Measurements from ENCODE around the gene MTCL1.

Gene MTCL1

GRCh38 chr18:8816220-8816619 is 110.9 kb downstream of the MTCL1 start:
- DNase-seq, result no peak

- DNase-seq, result no peak
These were observed 111.5 kb downstream of the MTCL1 start for GRCh38 chr18:8816816-8817215.

DNA sequence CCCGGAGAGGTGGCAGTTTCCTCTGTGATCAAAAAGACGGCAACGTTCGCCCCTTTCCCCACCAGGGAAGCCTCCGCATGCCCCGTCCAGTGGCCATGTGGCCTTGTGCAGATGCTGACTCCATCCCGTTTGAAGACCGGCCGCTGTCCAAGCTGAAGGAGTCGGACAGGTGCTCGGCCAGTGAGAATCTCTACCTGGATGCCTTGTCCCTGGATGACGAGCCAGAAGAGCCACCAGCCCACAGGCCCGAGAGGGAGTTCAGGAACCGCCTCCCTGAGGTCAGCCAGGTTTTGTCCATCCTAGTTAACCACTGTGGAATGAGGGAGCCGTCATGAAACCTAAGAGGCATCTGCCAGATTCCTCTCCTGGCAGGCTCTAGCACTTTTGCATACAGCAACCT is 113.6 kb downstream of the MTCL1 start:
- no peak for DNase-seq

DNA sequence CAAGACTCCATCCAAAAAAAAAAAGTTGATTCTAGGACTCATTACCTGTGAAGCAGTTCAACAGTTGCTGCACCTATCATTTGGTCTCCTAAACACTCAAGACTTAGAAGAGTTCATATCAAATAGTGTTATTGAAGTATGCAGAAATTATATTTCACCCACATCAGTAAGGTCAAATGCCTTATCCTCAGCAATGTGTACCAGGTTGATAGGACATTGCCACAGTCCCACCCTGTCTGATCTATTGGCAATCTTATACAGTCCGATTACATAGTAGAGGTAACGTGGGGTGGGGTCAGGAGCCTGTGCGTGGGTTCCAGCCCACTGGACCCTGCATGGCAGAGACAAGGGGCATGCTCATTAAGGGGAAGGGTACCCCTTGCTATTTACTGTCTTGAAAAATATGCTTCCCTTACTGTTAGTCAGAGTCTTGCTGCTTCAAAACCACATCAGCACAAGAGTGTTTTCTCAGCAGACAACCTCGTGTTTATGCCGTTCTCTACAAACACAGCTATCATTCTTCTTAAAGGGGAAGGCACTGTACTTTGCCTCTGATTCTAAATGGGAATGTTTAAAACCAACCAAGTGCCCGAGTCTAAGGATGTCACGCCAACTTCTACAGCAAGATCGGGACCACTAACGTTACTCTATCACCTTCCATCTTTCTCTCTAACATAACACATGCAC is 115.2 kb downstream of the MTCL1 start:
- no peak for DNase-seq

DNA sequence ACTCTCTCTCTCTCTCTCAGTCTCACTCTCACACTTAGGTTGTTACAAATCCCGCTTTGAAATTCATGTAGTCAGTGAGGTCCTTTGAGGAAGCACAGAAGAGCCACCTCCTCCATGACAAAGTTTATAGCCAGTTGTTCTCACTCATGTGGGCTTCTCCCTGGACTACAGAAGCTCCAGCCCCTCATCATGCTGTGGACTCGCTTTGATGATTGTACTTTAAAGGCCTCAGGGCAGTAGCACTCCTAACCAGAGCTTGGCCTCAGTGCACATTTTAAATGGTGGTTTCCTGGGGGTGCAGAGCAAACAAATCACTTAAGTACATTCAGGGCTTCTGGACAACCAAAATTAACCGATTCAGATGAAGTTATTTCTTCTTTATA is 115.7 kb downstream of the MTCL1 start:
- DNase-seq, result no peak

DNA sequence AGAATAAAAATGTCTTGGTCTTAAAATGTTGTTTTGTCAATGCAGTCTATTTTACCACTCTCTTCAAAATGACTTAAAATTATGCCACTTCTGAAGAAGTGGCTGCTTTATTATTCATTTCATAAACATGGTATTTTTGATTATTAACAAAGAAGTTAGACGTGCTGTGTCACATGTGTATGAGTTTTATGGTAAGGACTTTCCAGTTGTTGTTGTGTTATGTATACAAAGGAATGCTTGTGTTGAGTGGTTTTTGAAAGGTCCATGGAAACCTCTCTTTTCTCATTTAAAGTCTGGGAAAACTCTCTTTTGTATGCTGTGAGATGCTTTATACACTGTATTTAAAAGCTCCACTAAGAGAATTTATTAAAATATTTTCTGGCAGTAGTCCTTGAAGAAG is 116.2 kb downstream of the MTCL1 start:
- no peak for DNase-seq

- no peak for DNase-seq
These were observed 117.3 kb downstream of the MTCL1 start for GRCh38 chr18:8822643-8823042.

DNA sequence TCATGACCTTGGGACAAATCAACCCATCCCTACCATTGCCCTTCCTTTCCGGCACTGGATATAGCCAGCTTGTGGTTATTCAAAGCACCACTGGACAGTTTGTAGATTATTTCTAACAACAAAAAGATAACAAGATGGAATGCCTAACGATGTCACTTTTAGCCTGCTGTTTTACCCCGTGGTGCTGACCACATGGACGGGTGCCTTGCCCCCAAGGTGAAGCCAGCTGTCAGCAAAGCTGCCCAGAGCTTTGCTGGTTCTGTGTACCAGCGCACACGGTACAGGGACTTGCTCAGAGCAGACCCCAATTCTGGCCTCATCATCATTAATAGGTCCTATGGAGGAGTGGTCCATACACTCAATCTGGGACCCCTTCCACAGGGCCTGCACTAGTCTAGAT is 118.2 kb downstream of the MTCL1 start:
- no peak for DNase-seq

- DNase-seq, result no peak
These were observed 119.5 kb downstream of the MTCL1 start for GRCh38 chr18:8824846-8825245.

DNA sequence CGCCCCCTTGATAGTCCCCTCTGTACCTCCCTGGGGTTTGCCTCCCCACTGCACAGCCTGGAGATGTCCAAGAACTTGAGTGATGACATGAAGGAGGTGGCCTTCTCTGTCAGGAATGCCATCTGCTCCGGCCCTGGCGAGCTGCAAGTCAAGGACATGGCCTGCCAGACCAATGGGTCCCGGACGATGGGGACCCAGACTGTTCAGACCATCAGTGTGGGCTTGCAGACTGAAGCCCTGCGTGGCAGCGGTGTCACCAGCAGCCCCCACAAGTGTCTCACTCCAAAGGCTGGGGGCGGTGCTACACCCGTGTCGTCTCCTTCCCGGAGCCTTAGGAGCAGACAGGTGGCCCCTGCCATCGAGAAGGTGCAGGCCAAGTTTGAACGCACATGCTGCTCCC is 119.9 kb downstream of the MTCL1 start:
- no peak for DNase-seq

- no peak for DNase-seq
These were observed 120.5 kb downstream of the MTCL1 start for GRCh38 chr18:8825729-8826375.

DNA sequence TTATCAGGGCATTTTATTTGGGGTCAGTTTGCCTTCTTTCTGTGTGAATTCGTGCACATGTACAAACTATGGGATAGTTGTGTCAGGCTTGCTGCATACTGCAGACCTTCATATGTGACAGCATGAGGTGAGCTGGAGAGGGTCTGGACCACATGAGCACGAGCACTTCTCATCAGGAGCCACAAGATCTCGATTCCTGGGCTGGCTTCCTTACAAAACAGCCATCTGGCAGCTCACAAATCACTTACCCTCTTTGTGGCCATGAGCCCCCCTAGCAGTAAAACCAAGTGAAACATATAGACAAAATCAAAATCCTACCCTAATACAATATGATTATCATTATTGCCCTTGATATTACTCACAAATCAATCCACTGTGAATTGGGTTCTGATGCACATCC is 121.2 kb downstream of the MTCL1 start:
- no peak for DNase-seq

- no peak for DNase-seq
These were observed 121.6 kb downstream of the MTCL1 start for GRCh38 chr18:8826971-8827370.

- no peak for DNase-seq
These were observed 122.9 kb downstream of the MTCL1 start for GRCh38 chr18:8828300-8828699.

GRCh38 chr18:8828798-8829197 is 123.4 kb downstream of the MTCL1 start:
- DNase-seq, result no peak

DNA sequence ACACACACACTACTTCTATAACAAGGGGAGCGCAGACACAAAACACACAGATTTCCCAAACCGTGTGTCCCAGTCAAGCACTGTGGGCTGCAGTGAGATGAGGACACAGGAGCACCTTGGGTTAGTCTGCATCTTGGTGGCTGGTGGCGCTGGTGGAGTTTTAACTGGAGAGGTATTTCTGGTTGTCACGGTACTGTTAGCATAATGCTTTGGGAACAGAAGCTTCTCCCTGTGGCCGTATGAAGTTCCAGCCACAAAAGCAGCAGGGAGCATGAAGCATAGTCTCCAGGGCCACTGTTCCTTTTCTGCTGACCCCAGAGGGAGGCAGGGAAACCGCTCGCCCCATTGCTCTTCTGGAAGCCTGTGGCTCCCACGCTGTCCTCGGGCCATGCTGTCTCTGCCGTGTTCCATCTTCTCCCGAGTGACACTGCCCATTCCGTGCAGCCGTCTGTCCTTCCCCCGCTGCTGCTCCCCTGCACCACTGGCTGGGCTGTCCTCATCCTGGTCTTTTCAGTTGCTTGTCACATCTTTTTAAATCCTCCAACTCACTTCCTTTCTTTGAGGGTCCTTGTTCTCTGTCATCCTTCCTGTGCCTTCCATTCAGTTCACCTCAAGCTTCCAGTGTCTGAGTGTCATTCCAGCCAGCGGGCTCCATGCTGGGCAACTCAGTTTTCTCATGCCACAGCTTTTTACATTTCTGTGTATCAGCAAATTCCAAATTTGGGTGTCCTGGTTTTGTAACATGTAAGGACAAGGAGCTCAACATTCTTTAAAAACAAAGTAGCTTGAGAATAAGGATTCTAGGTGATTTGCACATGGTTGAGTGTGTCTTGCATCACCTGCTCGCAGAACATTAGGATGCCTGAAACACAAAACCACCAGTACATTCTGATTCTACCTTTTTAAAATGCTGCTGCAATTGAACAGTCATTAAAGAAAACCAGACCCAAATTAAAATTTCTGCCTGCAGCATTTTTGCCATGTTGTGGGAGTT is 125.0 kb downstream of the MTCL1 start:
- DNase-seq, result no peak

DNA sequence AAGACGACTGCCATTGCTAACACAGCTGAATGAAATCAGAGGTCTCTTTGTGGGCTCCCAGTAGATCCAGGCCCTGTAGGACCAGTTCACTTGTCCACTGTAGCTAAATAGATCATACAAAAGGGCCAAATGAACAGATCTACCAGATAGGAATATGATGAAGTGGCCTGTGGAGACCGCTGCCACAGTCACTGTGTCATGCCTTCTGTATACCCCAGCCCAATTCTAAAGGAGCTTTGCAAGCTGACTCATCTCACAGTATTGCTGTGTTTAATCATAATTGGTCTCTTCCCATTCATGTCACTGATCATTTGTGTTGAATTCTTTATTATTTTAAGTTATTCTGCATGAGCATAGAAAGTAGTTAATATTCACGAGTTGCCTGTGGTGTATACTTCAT is 125.8 kb downstream of the MTCL1 start:
- DNase-seq, result no peak

DNA sequence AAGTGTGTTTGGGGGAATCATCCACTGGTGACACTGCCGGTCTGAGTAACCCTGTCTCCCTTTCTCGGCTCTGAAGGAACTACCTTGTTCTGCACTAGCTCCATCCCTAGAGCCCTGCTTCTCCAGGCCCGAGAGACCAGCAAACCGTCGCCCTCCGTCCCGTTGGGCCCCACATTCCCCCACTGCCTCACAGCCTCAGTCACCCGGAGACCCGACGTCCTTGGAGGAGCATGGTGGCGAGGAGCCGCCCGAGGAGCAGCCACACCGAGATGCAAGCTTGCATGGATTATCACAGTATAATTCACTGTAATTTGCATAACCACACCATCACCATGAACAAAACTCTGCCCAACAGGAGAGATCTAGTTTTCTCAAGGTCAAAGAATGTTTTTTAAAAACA is 126.2 kb downstream of the MTCL1 start:
- DNase-seq, result no peak

DNA sequence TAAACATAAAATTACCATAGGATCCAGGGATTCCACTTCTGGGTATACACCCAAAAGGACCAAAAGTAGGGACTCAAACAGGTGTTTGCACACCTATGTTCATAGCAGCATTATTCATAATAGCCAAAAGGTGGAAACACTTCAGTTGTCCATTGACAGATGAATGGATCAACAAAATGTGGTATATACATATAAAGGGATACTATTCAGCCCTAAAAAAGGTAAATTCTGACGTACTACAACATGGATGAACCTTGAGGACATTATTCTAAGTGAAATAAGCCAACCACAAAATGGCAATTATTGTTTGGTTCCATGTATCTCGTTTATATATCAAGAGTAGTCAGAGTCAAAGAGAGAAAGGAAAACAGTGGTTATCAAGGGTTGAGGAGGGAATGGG is 128.1 kb downstream of the MTCL1 start:
- no peak for DNase-seq

DNA sequence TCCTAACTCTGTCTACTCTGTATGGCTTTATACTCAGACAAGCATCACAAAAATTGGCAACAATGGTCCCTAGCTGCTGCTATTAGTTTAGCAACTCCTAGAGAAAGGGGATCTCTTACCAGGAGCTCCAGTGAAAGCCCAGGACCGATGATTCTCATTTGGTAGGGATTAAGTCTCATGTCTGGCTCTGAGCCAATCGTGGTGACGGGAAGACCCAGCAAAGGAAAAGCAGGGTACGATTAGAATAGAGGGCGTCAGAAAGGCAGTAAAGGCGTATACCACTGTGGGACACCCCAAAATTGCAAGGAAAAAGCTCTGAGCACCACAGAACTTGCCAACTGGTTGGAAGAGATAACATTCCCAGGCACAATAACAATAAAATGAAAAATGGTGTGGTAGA is 129.5 kb downstream of the MTCL1 start:
- no peak for DNase-seq

- no peak for DNase-seq
These were observed 130.2 kb downstream of the MTCL1 start for GRCh38 chr18:8835521-8835953.

- no peak for DNase-seq
These were observed 133.9 kb downstream of the MTCL1 start for GRCh38 chr18:8839281-8839680.

DNA sequence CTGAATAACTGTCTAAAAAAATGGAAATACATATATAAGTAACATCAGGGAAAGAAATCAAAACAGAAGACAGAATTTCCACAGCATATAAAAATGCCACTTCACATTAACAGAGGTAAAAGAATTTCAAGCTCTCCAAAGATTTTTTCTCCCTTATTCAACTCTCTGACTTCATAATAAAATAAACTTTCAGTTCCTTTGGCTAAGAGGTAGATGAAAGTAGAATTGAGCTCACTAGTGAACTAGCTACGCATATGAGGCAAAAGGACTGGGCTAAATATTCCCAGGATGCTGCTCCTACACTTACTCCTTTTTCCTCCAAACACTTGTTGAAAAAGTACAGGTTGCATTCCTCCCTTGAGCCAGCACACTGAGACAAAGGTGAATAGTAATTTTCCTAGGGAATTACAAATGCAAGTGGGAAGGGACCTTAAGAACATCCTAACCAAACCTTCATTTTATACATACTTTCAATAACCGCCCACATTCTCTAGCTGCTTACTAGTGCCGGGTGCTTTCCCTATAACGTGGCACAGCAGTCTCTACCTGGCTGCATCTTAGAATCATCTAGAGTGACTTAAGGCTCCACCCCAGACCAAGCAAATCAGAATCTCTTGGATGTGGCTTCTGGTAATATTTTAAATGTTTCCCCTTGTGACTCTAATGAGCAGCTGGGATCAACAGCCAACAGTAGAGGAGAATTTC is 136.6 kb downstream of the MTCL1 start:
- DNase-seq, result no peak

Measured in NCI-H2081 treated with DMSO at 0.1 percent for 48 hours (cell line).